Gastroesophageal sphincter (tissue), 4 donors: ENCODE measurements around the gene FBXO22. TPM values are rescaled to one million over a fixed set of nuclear protein-coding genes. Genes with fewer than 3 reads are reported as not detected.
"Not testable (repeated sequence)": the region's sequence is repeated elsewhere in the genome, so short reads cannot be mapped to it uniquely, and the experiment has no call there.

Experiments used
- ATAC-seq: fragments of 150-250 bp; one replicate; pipeline ENCODE4 v1.9.1; 2016; ENCODE audit warnings: mild to moderate bottlenecking, moderate library complexity
- H3K27ac ChIP-seq, 4 donors: fragments of 200-600 bp; sonication (generic) in 3 of 4; 1 replicate in 3 of 4; 2 replicates in 1 of 4; pipeline ENCODE4 v1.5.1; 2016 to 2019
- H3K27me3 ChIP-seq: fragments of 200-600 bp; sonication (generic); one replicate; pipeline ENCODE4 v1.5.1; 2019
- H3K36me3 ChIP-seq, 2 donors: fragments of 200-600 bp; sonication (generic); one replicate each; pipeline ENCODE4 v1.5.1; 2019; ENCODE audit warnings: control low read depth in 1 of 2
- H3K4me1 ChIP-seq, 3 donors: fragments of 200-600 bp; sonication (generic); 1 replicate in 2 of 3; 2 replicates in 1 of 3; pipeline ENCODE4 v1.5.1; 2016 to 2019; ENCODE audit warnings: control low read depth in 2 of 3
- H3K4me3 ChIP-seq, 2 donors: fragments of 200-600 bp; sonication (generic); one replicate each; pipeline ENCODE4 v1.5.1; 2019; ENCODE audit warnings: mild to moderate bottlenecking in 1 of 2, moderate library complexity in 1 of 2
- H3K9me3 ChIP-seq, 3 donors: fragments of 200-600 bp; sonication (generic); one replicate each; pipeline ENCODE4 v1.5.1; 2017 to 2019; ENCODE audit warnings: control low read depth in 2 of 3
- EP300 ChIP-seq: sonication (generic); formaldehyde crosslinking; IDR thresholded peaks from one replicate; pipeline ENCODE4 v1.6.1; 2017; ENCODE audit warnings: antibody characterized with exemption, mild to moderate bottlenecking
- POLR2A ChIP-seq, 2 donors: fragments of 450-650 bp; IDR thresholded peaks; one replicate each; pipeline ENCODE4 v1.6.1; 2017; ENCODE audit warnings: antibody characterized with exemption in 2 of 2, mild to moderate bottlenecking in 2 of 2, moderate library complexity in 1 of 2
- POLR2AphosphoS5 ChIP-seq: sonication (generic); formaldehyde crosslinking; IDR thresholded peaks from one replicate; pipeline ENCODE4 v1.6.1; 2017; ENCODE audit warnings: antibody characterized with exemption
- WGBS, 2 donors: methylation state at CpG; one replicate each; pipeline ENCODE4 v1.1.5; 2018; ENCODE audit warnings: low coverage in 1 of 2; 5-methylcytosine and 5-hydroxymethylcytosine counted together
- total RNA-seq, 4 donors: library from RNA; depleted of rRNA; stranded (reverse); fragments of >200 nt; gene quantifications; one replicate each; pipeline ENCODE4 v1.1.0, GENCODE V29; 2016
- TF ChIP-seq, protein P1 (sequence below), 4 experiments: fragments of 200-600 bp in 2 of 4; fragments of 450-650 bp in 2 of 4; sonication (generic) in 1 of 4; IDR thresholded peaks; one replicate each; pipeline ENCODE4 v1.5.1; 2017 to 2019; ENCODE audit warnings: antibody characterized with exemption in 4 of 4, mild to moderate bottlenecking in 2 of 4, moderate library complexity in 2 of 4

Gene FBXO22
- total RNA-seq, result 10 to 100 TPM; 12.9 to 25.5 (median 19.1) TPM

DNA sequence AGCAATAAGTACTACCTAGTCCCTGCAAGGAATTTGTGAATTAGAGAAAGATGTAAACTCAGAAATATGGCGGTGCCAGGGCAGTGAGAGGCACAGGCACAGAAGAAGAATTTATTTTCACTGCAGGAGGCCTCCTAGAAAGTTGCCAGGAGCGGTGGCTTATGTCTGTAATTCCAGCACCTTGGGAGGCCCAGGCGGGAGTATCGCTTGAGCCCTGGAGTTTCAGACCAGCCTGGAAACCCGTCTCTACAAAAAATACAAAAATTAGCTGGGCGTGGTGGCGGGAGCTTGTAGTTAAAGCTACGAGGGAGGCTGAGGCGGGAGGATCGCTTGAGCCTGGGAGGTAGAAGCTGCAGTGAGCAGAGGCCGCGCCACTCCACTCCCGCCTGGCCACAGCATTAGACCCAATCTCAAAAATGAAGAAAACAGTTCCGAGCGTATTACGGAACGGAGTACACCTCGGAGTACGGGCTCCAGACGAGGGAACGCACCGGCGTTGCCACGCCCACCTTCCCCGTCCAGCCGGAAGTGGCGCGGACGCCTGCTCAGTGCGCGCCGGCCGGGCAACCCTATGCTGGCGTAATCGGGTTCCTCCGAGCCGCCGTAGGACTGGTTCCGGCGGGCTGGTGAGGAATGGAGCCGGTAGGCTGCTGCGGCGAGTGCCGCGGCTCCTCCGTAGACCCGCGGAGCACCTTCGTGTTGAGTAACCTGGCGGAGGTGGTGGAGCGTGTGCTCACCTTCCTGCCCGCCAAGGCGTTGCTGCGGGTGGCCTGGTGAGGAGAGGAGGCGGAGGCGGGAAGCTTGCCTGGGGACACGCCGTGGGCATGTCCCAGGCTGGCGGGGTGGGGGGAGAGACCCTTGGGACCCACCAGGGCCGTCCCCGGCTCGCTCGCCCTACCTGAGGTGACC is at the start of gene FBXO22:
TSS of gene FBXO22 (plus strand) at position 548 of the 909 bp plus-strand sequence. CDS start at position 634, 86 bp downstream.
- Histone ChIP-seq H3K27me3 (no peaks in the 10 kb centered on the region), H3K4me1 (peaks cover 0 to 42% (median 8%) of the 10 kb centered on the region in 3 donors), H3K4me3 (peak within 1 kb of the TSS; percentile 83 to 97), H3K27ac (peak within 1 kb of the TSS; percentile 53 to 91 (median 86)), H3K9me3 (no peaks in the 10 kb centered on the region), H3K36me3 (peaks cover 0 to 10% of the 10 kb centered on the region in 2 donors)
- WGBS, 2 donors, result 10 to 21% methylated on average over 4 to 8 of the region's 63 CpGs
- TF ChIP-seq POLR2AphosphoS5 (peak; percentile 93), EP300 (no peak), POLR2A (IDR thresholded peaks at IDR 0.05) (peak; percentile 48 to 70)
- TF ChIP-seq, protein P1, sequence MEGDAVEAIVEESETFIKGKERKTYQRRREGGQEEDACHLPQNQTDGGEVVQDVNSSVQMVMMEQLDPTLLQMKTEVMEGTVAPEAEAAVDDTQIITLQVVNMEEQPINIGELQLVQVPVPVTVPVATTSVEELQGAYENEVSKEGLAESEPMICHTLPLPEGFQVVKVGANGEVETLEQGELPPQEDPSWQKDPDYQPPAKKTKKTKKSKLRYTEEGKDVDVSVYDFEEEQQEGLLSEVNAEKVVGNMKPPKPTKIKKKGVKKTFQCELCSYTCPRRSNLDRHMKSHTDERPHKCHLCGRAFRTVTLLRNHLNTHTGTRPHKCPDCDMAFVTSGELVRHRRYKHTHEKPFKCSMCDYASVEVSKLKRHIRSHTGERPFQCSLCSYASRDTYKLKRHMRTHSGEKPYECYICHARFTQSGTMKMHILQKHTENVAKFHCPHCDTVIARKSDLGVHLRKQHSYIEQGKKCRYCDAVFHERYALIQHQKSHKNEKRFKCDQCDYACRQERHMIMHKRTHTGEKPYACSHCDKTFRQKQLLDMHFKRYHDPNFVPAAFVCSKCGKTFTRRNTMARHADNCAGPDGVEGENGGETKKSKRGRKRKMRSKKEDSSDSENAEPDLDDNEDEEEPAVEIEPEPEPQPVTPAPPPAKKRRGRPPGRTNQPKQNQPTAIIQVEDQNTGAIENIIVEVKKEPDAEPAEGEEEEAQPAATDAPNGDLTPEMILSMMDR (IDR thresholded peaks at IDR 0.05), result no peak
- ATAC-seq, result peak; percentile 98

GRCh38 chr15:75857886-75858285 is 45.8 kb upstream of the FBXO22 start:
- H3K36me3 ChIP-seq, result peaks cover 0 to 28% of the 10 kb centered on the region in 2 donors
- H3K9me3 ChIP-seq, result no peaks in the 10 kb centered on the region
- no peak overlapping the region for H3K27ac ChIP-seq
- no peaks in the 10 kb centered on the region for H3K4me1 ChIP-seq
- no peaks in the 10 kb centered on the region for H3K27me3 ChIP-seq
- no peak overlapping the region for H3K4me3 ChIP-seq
- TF ChIP-seq POLR2A (IDR thresholded peaks at IDR 0.05), result no peak
- no peak for ATAC-seq

DNA sequence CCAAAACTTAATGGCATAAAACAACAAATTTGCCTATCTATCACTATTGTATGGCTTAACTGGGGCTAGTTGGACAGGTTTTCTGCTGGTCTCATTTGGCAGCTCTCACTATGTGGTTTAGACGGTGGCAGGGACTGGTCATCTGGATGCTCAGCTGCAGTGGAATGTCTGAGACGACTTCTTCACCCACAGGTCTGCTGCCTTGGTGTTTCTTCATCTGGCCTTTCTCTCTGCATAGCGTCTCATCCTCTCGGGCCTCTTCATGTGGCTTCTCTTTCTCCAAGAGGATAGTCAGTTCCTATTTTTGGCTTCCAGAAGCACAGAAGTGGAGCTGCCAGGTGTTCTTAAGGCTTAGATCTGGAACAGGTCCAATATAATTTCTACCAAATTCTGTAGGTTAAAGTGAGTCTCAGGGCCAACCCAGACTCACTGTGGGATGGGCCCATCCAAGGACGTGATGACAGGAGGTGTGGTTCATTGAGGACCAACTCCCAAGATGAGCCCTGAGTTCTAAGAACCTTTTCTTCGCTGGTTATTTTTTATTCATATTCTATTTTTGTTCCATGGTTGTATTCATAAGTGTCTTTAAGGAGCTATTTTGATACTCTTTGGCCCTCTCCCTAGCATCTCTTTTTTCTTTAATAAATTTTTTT is 41.8 kb upstream of the FBXO22 start:
- H3K4me1 ChIP-seq, result peaks cover 0 to 6% (median under 1%) of the 10 kb centered on the region in 3 donors
- no peaks in the 10 kb centered on the region for H3K27me3 ChIP-seq
- H3K36me3 ChIP-seq, result peaks cover 0 to 22% of the 10 kb centered on the region in 2 donors
- no peaks in the 10 kb centered on the region for H3K9me3 ChIP-seq
- H3K4me3 ChIP-seq, result no peak overlapping the region
- TF ChIP-seq POLR2A (IDR thresholded peaks at IDR 0.05), result no peak
- TF ChIP-seq, protein P1 (IDR thresholded peaks at IDR 0.05), result no peak
- TF ChIP-seq POLR2AphosphoS5, result no peak
- TF ChIP-seq EP300, result no peak
- no peak overlapping the region for H3K27ac ChIP-seq
- no peak for ATAC-seq
- 88 to 89% methylated on average over 4 to 6 of the region's 6 CpGs for WGBS, 2 donors

DNA sequence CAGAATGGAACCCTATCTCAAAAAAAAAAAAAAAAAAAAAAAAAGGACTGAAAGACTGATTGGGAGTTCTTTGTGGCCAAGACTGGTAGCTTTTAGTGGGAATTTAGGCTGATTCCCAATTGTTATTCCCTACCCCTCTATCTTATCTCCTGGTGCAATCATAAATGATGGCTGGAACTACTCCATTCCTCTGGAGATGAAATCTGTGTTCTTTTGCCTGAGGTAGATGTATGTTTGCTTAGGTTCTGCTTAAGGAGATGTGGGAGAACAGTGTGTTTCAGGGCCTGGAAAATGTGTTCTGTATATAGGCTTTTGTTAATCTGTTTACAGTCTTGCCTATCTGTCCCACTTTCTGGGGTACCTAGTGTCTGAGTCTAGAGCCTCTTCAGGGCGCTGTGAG is 40.9 kb upstream of the FBXO22 start:
- 100% methylated on average over 1 of the region's 1 CpG for WGBS, 2 donors
- Histone ChIP-seq H3K9me3 (no peaks in the 10 kb centered on the region), H3K4me1 (peaks cover 0 to 6% (median 2%) of the 10 kb centered on the region in 3 donors), H3K36me3 (peaks cover 0 to 22% of the 10 kb centered on the region in 2 donors), H3K27me3 (no peaks in the 10 kb centered on the region), H3K4me3 (no peak overlapping the region), H3K27ac (no peak overlapping the region)
- ATAC-seq, result no peak
- TF ChIP-seq POLR2A (IDR thresholded peaks at IDR 0.05), result no peak
- TF ChIP-seq, protein P1 (IDR thresholded peaks at IDR 0.05), result no peak
- no peak for TF ChIP-seq POLR2AphosphoS5
- no peak for TF ChIP-seq EP300

GRCh38 chr15:75864213-75865059 is 39.2 kb upstream of the FBXO22 start:
- H3K4me1 ChIP-seq, result peaks cover 0 to 6% (median 2%) of the 10 kb centered on the region in 3 donors
- H3K4me3 ChIP-seq, result no peak overlapping the region
- H3K36me3 ChIP-seq, result peaks cover 0 to 24% of the 10 kb centered on the region in 2 donors
- no peak for TF ChIP-seq POLR2A (IDR thresholded peaks at IDR 0.05)
- TF ChIP-seq, protein P1 (IDR thresholded peaks at IDR 0.05), result no peak
- TF ChIP-seq EP300, result no peak
- TF ChIP-seq POLR2AphosphoS5, result no peak
- WGBS, 2 donors, result 83 to 90% methylated on average over 5 of the region's 5 CpGs
- H3K9me3 ChIP-seq, result no peaks in the 10 kb centered on the region
- no peak overlapping the region for H3K27ac ChIP-seq
- no peaks in the 10 kb centered on the region for H3K27me3 ChIP-seq
- ATAC-seq, result no peak

DNA sequence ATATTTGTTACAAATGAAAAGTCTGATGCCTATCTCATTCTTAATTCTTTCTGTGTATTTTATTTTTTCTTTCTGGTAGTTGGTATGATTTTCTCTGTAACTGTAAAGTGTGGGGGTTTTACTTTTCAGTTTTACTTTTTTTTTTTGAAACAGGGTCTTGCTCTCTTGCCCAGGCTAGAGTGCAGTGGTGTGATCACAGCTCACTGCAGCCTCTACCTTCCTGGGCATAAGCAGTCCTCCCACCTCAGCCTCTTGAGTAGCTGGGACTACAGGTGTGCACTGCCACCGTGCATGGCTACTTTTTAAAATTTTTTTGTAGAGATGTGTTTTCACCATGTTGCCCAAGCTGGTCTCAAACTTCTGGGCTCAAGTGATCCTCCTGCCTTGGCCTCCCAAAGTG is 37.6 kb upstream of the FBXO22 start:
- not testable (repeated sequence) for H3K27ac ChIP-seq, H3K9me3 ChIP-seq, H3K4me3 ChIP-seq, ATAC-seq, H3K4me1 ChIP-seq, H3K27me3 ChIP-seq
- WGBS, 2 donors, result 89 to 100% methylated on average over 1 of the region's 1 CpG
- H3K36me3 ChIP-seq, result peaks cover 0 to 28% of the 10 kb centered on the region in 2 donors
